Naive thymus-derived CD4-positive, alpha-beta T cell (primary cell): ENCODE results near the gene CTNNBIP1. TPM values are rescaled to one million over a fixed set of nuclear protein-coding genes. Genes with fewer than 3 reads are reported as not detected.
A peak's percentile ranks its signal among the peaks of the same experiment; 100 is the strongest.
"Not testable (repeated sequence)": the region's sequence is repeated elsewhere in the genome, so short reads cannot be mapped to it uniquely, and the experiment has no call there.

Source experiments
- ATAC-seq: fragments of 150-1000 bp; cut with Tn5 transposase; 2 replicates; pipeline ENCODE4 v1.10.0; 2021; ENCODE audit warnings: mild to moderate bottlenecking, moderate library complexity
- CTCF ChIA-PET: fragments of 350-600 bp; sonication (Branson Sonifier 250); formaldehyde crosslinking; loops from one replicate; lab custom pipeline; 2021; ENCODE audit warnings: antibody characterized with exemption; lab: Charles Lee
- POLR2A ChIA-PET: fragments of 350-600 bp; sonication (Branson Sonifier 250); formaldehyde crosslinking; loops from one replicate; lab custom pipeline; 2021; ENCODE audit warnings: antibody characterized with exemption, inconsistent platforms; lab: Charles Lee
- DNase-seq, 9 donors: peaks; one replicate each; pipeline versions ENCODE4 v3.0.0 to v3.0.0-alpha.2; 2020 to 2022; ENCODE audit warnings: mixed read lengths in 1 of 9
- H3K27ac ChIP-seq: one replicate; pipeline ENCODE4 v1.7.0; 2013; ENCODE audit warnings: mild to moderate bottlenecking, low read depth, low read length, moderate library complexity
- H3K27me3 ChIP-seq, 2 donors: one replicate each; pipeline ENCODE4 v1.7.0; 2013; ENCODE audit warnings: low read length in 2 of 2, mild to moderate bottlenecking in 2 of 2, moderate library complexity in 2 of 2; ENCODE audit not compliant: control insufficient read depth in 2 of 2, insufficient read depth in 2 of 2
- H3K36me3 ChIP-seq, 3 experiments: 1 replicate in 2 of 3; 2 replicates in 1 of 3; pipeline ENCODE4 v1.7.0; 2013; ENCODE audit warnings: low read length in 3 of 3, mild to moderate bottlenecking in 3 of 3, moderate library complexity in 1 of 3; ENCODE audit not compliant: insufficient read depth in 3 of 3, control insufficient read depth in 2 of 3
- H3K4me1 ChIP-seq, 2 donors: one replicate each; pipeline ENCODE4 v1.7.0; 2013; ENCODE audit warnings: low read length in 2 of 2, mild to moderate bottlenecking in 2 of 2, moderate library complexity in 1 of 2; ENCODE audit not compliant: control insufficient read depth in 2 of 2, insufficient read depth in 2 of 2
- H3K4me3 ChIP-seq: 2 replicates; pipeline ENCODE4 v1.7.0; 2013; ENCODE audit warnings: mild to moderate bottlenecking, low read length
- H3K9me3 ChIP-seq, 3 experiments: 1 replicate in 2 of 3; 2 replicates in 1 of 3; pipeline ENCODE4 v1.7.0; 2013; ENCODE audit warnings: low read length in 3 of 3; ENCODE audit not compliant: control insufficient read depth in 2 of 3
- H3K27ac Mint-ChIP-seq, 9 donors: one replicate each; pipeline ENCODE4 v1.8.0; 2020 to 2022; ENCODE audit warnings: mixed read lengths in 9 of 9, mild to moderate bottlenecking in 8 of 9, moderate library complexity in 5 of 9, inconsistent platforms in 2 of 9
- H3K27me3 Mint-ChIP-seq, 5 donors: one replicate each; pipeline ENCODE4 v1.8.0; 2021 to 2022; ENCODE audit warnings: mixed read lengths in 5 of 5, mild to moderate bottlenecking in 1 of 5
- H3K36me3 Mint-ChIP-seq, 5 donors: one replicate each; pipeline ENCODE4 v1.8.0; 2020 to 2022; ENCODE audit warnings: mixed read lengths in 5 of 5, mild to moderate bottlenecking in 3 of 5, inconsistent platforms in 1 of 5
- H3K4me1 Mint-ChIP-seq, 7 donors: one replicate each; pipeline ENCODE4 v1.8.0; 2020 to 2022; ENCODE audit warnings: mixed read lengths in 7 of 7, mild to moderate bottlenecking in 3 of 7, inconsistent platforms in 1 of 7
- H3K4me3 Mint-ChIP-seq, 10 donors: one replicate each; pipeline ENCODE4 v1.8.0; 2020 to 2022; ENCODE audit warnings: mild to moderate bottlenecking in 10 of 10, mixed read lengths in 10 of 10, moderate library complexity in 6 of 10, inconsistent platforms in 2 of 10
- H3K9me3 Mint-ChIP-seq, 11 donors: one replicate each; pipeline ENCODE4 v1.8.0; 2020 to 2022; ENCODE audit warnings: mixed read lengths in 11 of 11, mild to moderate bottlenecking in 4 of 11, inconsistent platforms in 1 of 11, moderate library complexity in 1 of 11
- intact Hi-C, 2 donors: fragments of 100-400 bp; cut with micrococcal nuclease; formaldehyde crosslinking; loops; one replicate each; pipeline ENCODE4 v1.15.1; 2023
- polyA plus RNA-seq, 2 donors: library from polyadenylated mRNA; unstranded; fragments of 300-500 nt; fragmentation: Illumina TruSeq; gene quantifications; one replicate each; pipeline ENCODE4 v1.2.3, GENCODE V29; 2021
- total RNA-seq, 6 experiments: library from RNA in 5 of 6; stranded (reverse) in 5 of 6; gene quantifications; 1 replicate in 5 of 6; 2 replicates in 1 of 6; pipeline ENCODE4 v1.2.3 and lab custom pipeline; 2021 to 2026

The CTNNBIP1 gene
- total and polyA plus RNA-seq, 7 experiments from 2014 or later: 5.3 to 17.2 (median 7.2) TPM

DNA sequence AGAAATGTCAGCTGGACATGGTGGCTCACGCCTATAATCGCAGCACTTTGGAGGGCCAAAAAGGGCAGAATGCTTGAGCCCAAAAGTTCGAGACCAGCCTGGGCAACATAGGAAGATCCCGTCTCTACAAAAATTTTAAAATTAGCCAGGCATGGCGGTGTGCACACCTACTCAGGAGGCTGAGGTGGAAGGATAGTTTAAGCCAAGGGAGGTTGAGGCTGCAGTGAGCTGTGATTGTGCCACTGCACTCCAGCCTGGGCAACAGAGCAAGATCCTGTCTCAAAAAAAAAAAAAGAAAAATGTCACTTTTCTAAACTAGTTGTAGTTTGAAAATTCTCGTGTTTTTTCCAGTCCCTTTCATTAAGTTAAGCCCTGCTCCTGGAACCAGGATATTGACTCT is 95.5 kb downstream of the CTNNBIP1 start:
- ChIA-PET POLR2A (interaction anchor here (0.6 to 0.7 kb wide), 2 partner anchors 17 to 20 kb away, joined by 3 to 4 read pairs; no protein-coding TSS in a partner anchor), CTCF (no interaction called here)
- Histone ChIP-seq H3K27me3 (no peaks in the 10 kb centered on the region), H3K9me3 (no peaks in the 10 kb centered on the region), H3K36me3 (no peaks in the 10 kb centered on the region), H3K27ac (no peak overlapping the region), H3K4me1 (peaks cover 0 to under 1% of the 10 kb centered on the region in 2 donors), H3K4me3 (no peak overlapping the region)
- no peak overlapping the region for H3K4me3 Mint-ChIP-seq
- H3K27me3 Mint-ChIP-seq: no peaks in the 10 kb centered on the region
- H3K4me1 Mint-ChIP-seq: peaks cover 27 to 45% (median 35%) of the 10 kb centered on the region in 7 donors
- intact Hi-C loops: no loop called here
- DNase-seq (no peak), ATAC-seq (no peak)
- peaks cover 0 to 4% (median 4%) of the 10 kb centered on the region in 5 donors for H3K36me3 Mint-ChIP-seq
- H3K9me3 Mint-ChIP-seq: no peaks in the 10 kb centered on the region
- peak overlapping the region in 1 of 9 donors; percentile 45 for H3K27ac Mint-ChIP-seq

DNA sequence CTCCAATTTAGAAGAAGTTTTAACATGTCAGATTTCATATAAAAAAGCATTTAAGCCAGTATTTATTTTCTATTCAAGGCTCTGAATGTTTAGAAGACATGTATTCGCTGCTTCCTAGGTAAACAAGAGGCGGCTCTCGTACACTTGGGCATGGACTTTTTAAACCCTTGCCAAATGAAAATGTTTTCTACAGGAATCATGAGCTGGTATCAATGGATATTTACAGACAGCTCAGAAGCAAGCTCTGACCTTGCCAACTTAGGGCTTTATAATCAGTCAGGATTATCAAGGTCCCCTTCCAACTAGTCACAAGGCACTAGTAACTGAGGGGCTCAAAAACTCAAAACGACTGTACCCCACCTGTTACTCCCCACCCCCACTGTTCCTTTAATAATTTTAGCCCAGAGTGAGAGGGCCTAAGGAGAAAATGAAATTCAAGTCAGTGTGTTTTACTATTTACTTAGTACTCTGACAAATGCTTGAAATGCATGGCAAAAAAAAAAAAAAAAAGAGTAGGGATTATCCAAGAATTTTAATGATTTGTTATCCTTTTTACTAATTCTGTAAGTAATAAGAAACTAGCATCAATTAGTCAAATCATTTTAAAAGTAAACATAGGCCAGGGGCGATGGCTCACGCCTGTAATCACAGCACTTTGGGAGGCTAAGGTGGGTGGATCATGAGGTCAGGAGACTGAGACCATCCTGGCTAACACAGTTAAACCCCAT is 98.7 kb downstream of the CTNNBIP1 start:
- POLR2A ChIA-PET: no interaction called here
- CTCF ChIA-PET: interaction anchor here (1.0 kb wide), 1 partner anchor 57 kb away, joined by 3 read pairs; no protein-coding TSS in a partner anchor
- DNase-seq (no peak), ATAC-seq (no peak)
- intact Hi-C loops: no loop called here
- Histone ChIP-seq H3K9me3 (no peaks in the 10 kb centered on the region), H3K36me3 (no peaks in the 10 kb centered on the region), H3K4me3 (no peak overlapping the region), H3K27me3 (no peaks in the 10 kb centered on the region), H3K27ac (no peak overlapping the region), H3K4me1 (peaks cover 0 to 10% of the 10 kb centered on the region in 2 donors)
- Mint-ChIP-seq H3K4me3 (no peak overlapping the region), H3K4me1 (peaks cover 48 to 71% (median 58%) of the 10 kb centered on the region in 7 donors), H3K27me3 (no peaks in the 10 kb centered on the region), H3K36me3 (peaks cover 0 to 11% (median 4%) of the 10 kb centered on the region in 5 donors), H3K9me3 (no peaks in the 10 kb centered on the region), H3K27ac (peak overlapping the region in 2 of 9 donors; percentile 21 to 30)

DNA sequence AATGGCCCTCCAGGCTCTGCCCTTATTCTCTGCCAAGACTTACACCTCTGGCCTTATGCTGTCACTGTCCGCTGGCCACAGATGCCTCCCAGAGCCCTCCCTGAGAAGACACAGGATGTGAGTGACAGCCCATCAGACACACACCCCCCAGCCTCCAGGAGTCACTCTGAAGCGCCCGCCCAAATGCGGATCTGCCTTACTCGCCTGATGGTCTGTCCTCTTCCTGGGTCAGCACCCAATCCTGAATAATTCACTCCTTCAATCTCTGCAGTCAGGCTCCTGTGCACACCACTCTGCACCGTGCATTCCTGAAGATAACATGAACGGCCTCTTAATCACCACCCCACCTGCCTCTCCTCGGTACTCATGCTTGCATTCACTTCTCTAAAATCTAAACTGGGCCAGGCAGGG is 101.0 kb downstream of the CTNNBIP1 start:
- ATAC-seq (no peak), DNase-seq (no peak)
- Mint-ChIP-seq H3K4me1 (peaks cover 31 to 71% (median 51%) of the 10 kb centered on the region in 7 donors), H3K27me3 (no peaks in the 10 kb centered on the region), H3K9me3 (no peaks in the 10 kb centered on the region), H3K4me3 (peak overlapping the region in 2 of 10 donors; percentile 30 to 56), H3K36me3 (peaks cover 0 to 7% (median 0%) of the 10 kb centered on the region in 5 donors), H3K27ac (peak overlapping the region in 8 of 9 donors; percentile 22 to 81 (median 51))
- no peak overlapping the region for H3K4me3 ChIP-seq
- CTCF ChIA-PET: no interaction called here
- intact Hi-C loops: no loop called here
- H3K27ac ChIP-seq: no peak overlapping the region
- H3K9me3 ChIP-seq: no peaks in the 10 kb centered on the region
- peaks cover 0 to 10% of the 10 kb centered on the region in 2 donors for H3K4me1 ChIP-seq
- POLR2A ChIA-PET: no interaction called here
- H3K27me3 ChIP-seq: no peaks in the 10 kb centered on the region
- H3K36me3 ChIP-seq: no peaks in the 10 kb centered on the region

GRCh38 chr1:9808459-9808858 is 101.6 kb downstream of the CTNNBIP1 start:
- H3K4me3 ChIP-seq: no peak overlapping the region
- DNase-seq (no peak), ATAC-seq (no peak)
- no peak overlapping the region for H3K27ac ChIP-seq
- Mint-ChIP-seq H3K27ac (peak overlapping the region in 5 of 9 donors; percentile 57 to 81 (median 73)), H3K36me3 (peaks cover 0 to 7% (median 0%) of the 10 kb centered on the region in 5 donors), H3K4me3 (no peak overlapping the region), H3K4me1 (peaks cover 31 to 69% (median 49%) of the 10 kb centered on the region in 7 donors), H3K9me3 (no peaks in the 10 kb centered on the region), H3K27me3 (no peaks in the 10 kb centered on the region)
- ChIA-PET POLR2A (interaction anchor here (0.6 kb wide), 1 partner anchor 21 kb away, joined by 3 read pairs; no protein-coding TSS in a partner anchor), CTCF (no interaction called here)
- no peaks in the 10 kb centered on the region for H3K36me3 ChIP-seq
- peaks cover 0 to 10% of the 10 kb centered on the region in 2 donors for H3K4me1 ChIP-seq
- H3K9me3 ChIP-seq: no peaks in the 10 kb centered on the region
- H3K27me3 ChIP-seq: no peaks in the 10 kb centered on the region
- intact Hi-C loops: no loop called here

- Mint-ChIP-seq H3K27ac (peak overlapping the region in 4 of 9 donors; percentile 16 to 73 (median 42)), H3K4me1 (peaks cover 31 to 74% (median 56%) of the 10 kb centered on the region in 7 donors), H3K36me3 (peaks cover 0 to 11% (median 0%) of the 10 kb centered on the region in 5 donors), H3K9me3 (no peaks in the 10 kb centered on the region), H3K4me3 (peak overlapping the region in 4 of 10 donors; percentile 21 to 33 (median 26)), H3K27me3 (no peaks in the 10 kb centered on the region)
- H3K4me3 ChIP-seq: no peak overlapping the region
- H3K9me3 ChIP-seq: no peaks in the 10 kb centered on the region
- CTCF ChIA-PET: no interaction called here
- POLR2A ChIA-PET: no interaction called here
- DNase-seq (no peak), ATAC-seq (no peak)
- H3K27me3 ChIP-seq: no peaks in the 10 kb centered on the region
- no peak overlapping the region for H3K27ac ChIP-seq
- intact Hi-C loops: no loop called here
- H3K4me1 ChIP-seq: peaks cover 0 to 10% of the 10 kb centered on the region in 2 donors
- no peaks in the 10 kb centered on the region for H3K36me3 ChIP-seq
Observed at GRCh38 chr1:9807541-9807940, 102.5 kb downstream of the CTNNBIP1 start.

- H3K4me3 Mint-ChIP-seq, H3K9me3 ChIP-seq, H3K4me3 ChIP-seq, H3K27me3 ChIP-seq, DNase-seq, H3K36me3 ChIP-seq, H3K27me3 Mint-ChIP-seq, H3K9me3 Mint-ChIP-seq, intact Hi-C loops, POLR2A ChIA-PET, H3K27ac ChIP-seq, ATAC-seq: not testable (repeated sequence)
- H3K4me1 ChIP-seq: peaks cover 0 to 15% of the 10 kb centered on the region in 2 donors
- Mint-ChIP-seq H3K36me3 (peaks cover 0 to 17% (median 0%) of the 10 kb centered on the region in 5 donors), H3K4me1 (peaks cover 30 to 78% (median 65%) of the 10 kb centered on the region in 7 donors), H3K27ac (peak overlapping the region in 3 of 9 donors; percentile 17 to 72 (median 38))
- CTCF ChIA-PET: interaction anchor here (0.7 kb wide), 1 partner anchor 57 kb away, joined by 4 read pairs; no protein-coding TSS in a partner anchor
Observed at GRCh38 chr1:9805972-9806371, 104.1 kb downstream of the CTNNBIP1 start.
